HepG2 (cell line): ENCODE data around the gene SCFD2. TPM values are rescaled to one million over a fixed set of nuclear protein-coding genes. Genes with fewer than 3 reads are reported as not detected.
A peak's percentile ranks its signal among the peaks of the same experiment; 100 is the strongest.

Source experiments
- ATAC-seq: fragments of 200-7000 bp; cut with Tn5 transposase; 3 replicates; pipeline ENCODE4 v1.9.1; 2020; ENCODE audit warnings: mild to moderate bottlenecking, moderate library complexity
- BruUV-seq: library from RNA; stranded (reverse); fragments of 400-500 nt; replicated peaks from 2 replicates; lab custom pipeline; 2021; lab: Mats Ljungman, UMichigan
- CTCF ChIA-PET: fragments of 300-600 bp; formaldehyde crosslinking; extraction: SDS; loops from one replicate; lab custom pipeline; 2021; ENCODE audit warnings: low total read pairs, inconsistent platforms, low intra/inter-chr PET ratio; lab: Yijun Ruan, JAX
- POLR2A ChIA-PET: fragments of 350-600 bp; sonication (Branson Sonifier 250); formaldehyde crosslinking; loops from one replicate; lab custom pipeline; 2020; ENCODE audit warnings: antibody characterized with exemption, inconsistent platforms; lab: Yijun Ruan, JAX
- DNase-seq: peaks from one replicate; pipeline ENCODE4 v3.0.0-alpha.2; 2015; ENCODE audit warnings: low spot score
- FAIRE-seq: peaks from 3 replicates; lab custom pipeline; 2011; peaks lifted over from hg19 to GRCh38; lab: Jason Lieb, UNC
- H2AFZ ChIP-seq: one replicate; pipeline ENCODE4 v1.6.1; 2011; ENCODE audit warnings: low read length, inconsistent platforms
- H3K27ac ChIP-seq: fragments of 300-600 bp; 3 replicates; pipeline ENCODE4 v1.8.0; 2011; ENCODE audit warnings: mixed run types, mild to moderate bottlenecking, mixed read lengths, low read length, inconsistent platforms; ENCODE audit not compliant: insufficient read depth; ENCODE audit errors: extremely low read length
- H3K27me3 ChIP-seq, 2 experiments: fragments of 200-600 bp in 1 of 2; 2 replicates in 1 of 2; 3 replicates in 1 of 2; pipeline versions ENCODE4 v1.6.0 to v1.8.0; 2011; ENCODE audit warnings: low read length in 2 of 2, mild to moderate bottlenecking in 2 of 2, moderate library complexity in 2 of 2, inconsistent platforms in 1 of 2; ENCODE audit not compliant: insufficient read depth in 2 of 2, control insufficient read depth in 1 of 2
- H3K36me3 ChIP-seq, 2 experiments: fragments of 200-600 bp in 1 of 2; replicated peaks in 1 of 2; 2 replicates in 1 of 2; 3 replicates in 1 of 2; pipeline versions ENCODE4 v1.5.1 to v1.8.0; 2011; ENCODE audit warnings: low read length in 2 of 2, inconsistent platforms in 1 of 2; ENCODE audit not compliant: insufficient read depth in 2 of 2, control insufficient read depth in 1 of 2
- H3K4me1 ChIP-seq: 2 replicates; pipeline ENCODE4 v1.5.1; 2012; ENCODE audit warnings: low read length, inconsistent platforms; ENCODE audit not compliant: insufficient read depth
- H3K4me2 ChIP-seq: 2 replicates; pipeline ENCODE4 v1.6.0; 2011; ENCODE audit warnings: low read depth, low read length, inconsistent platforms
- H3K4me3 ChIP-seq, 3 experiments: fragments of 200-600 bp in 1 of 3; sonication (generic), shearing (Covaris generic) in 1 of 3; replicated peaks in 1 of 3; 2 replicates each; pipeline ENCODE4 v1.5.1; 2011 to 2016; ENCODE audit warnings: low read length in 3 of 3, inconsistent platforms in 2 of 3, low read depth in 2 of 3, mild to moderate bottlenecking in 2 of 3, control low read depth in 1 of 3, mixed read lengths in 1 of 3; ENCODE audit not compliant: insufficient read depth in 1 of 3
- H3K79me2 ChIP-seq: one replicate; pipeline ENCODE4 v1.6.1; 2011; ENCODE audit warnings: low read length, inconsistent platforms; ENCODE audit not compliant: insufficient read depth
- H3K9ac ChIP-seq: 2 replicates; pipeline ENCODE4 v1.6.0; 2011; ENCODE audit warnings: mild to moderate bottlenecking, low read depth, low read length, inconsistent platforms; ENCODE audit not compliant: insufficient read depth
- H3K9me3 ChIP-seq: 2 replicates; pipeline ENCODE4 v1.5.1; 2012; ENCODE audit warnings: mild to moderate bottlenecking, low read length
- H4K20me1 ChIP-seq: 2 replicates; pipeline ENCODE4 v1.6.0; 2011; ENCODE audit warnings: inconsistent platforms, mild to moderate bottlenecking, low read length, moderate library complexity; ENCODE audit not compliant: insufficient read depth
- ARNT2 ChIP-seq: sonication (generic); formaldehyde crosslinking; IDR thresholded peaks from 2 replicates; pipeline ENCODE4 v1.8.0; 2022; ENCODE audit warnings: mild to moderate bottlenecking, low read depth, missing genetic modification reagents, moderate library complexity
- GZF1 ChIP-seq: sonication (generic); formaldehyde crosslinking; IDR thresholded peaks from 2 replicates; pipeline ENCODE4 v1.5.1; 2020; ENCODE audit warnings: mild to moderate bottlenecking, missing genetic modification reagents
- JDP2 ChIP-seq: sonication (generic); formaldehyde crosslinking; IDR thresholded peaks from 2 replicates; pipeline ENCODE4 v1.8.1; 2022; ENCODE audit warnings: missing genetic modification reagents, borderline replicate concordance
- KDM2A ChIP-seq: sonication (generic); formaldehyde crosslinking; IDR thresholded peaks from 2 replicates; pipeline ENCODE4 v1.4.0; 2020; ENCODE audit warnings: low read depth, missing genetic modification reagents, borderline replicate concordance
- TEAD2 ChIP-seq: sonication (generic); formaldehyde crosslinking; IDR thresholded peaks from 2 replicates; pipeline ENCODE4 v1.9.0; 2021; ENCODE audit warnings: missing genetic modification reagents
- WGBS: methylation state at CpG from one replicate; pipeline ENCODE4 v1.1.6; 2017; ENCODE audit warnings: low lambda C conversion rate; 5-methylcytosine and 5-hydroxymethylcytosine counted together
- in situ Hi-C: cut with HindIII; loops from 2 replicates; pipeline ENCODE4 v1.10.0; 2017; ENCODE audit warnings: low pct_unique_long_range_greater_than_20kb; ENCODE audit not compliant: extremely low pct_ligation_motif_present
- intact Hi-C: fragments of 100-400 bp; cut with micrococcal nuclease; formaldehyde crosslinking; loops from one replicate; pipeline ENCODE4 v1.10.0; 2022; ENCODE audit not compliant: unreplicated experiment
- polyA plus RNA-seq, 8 experiments: library from polyadenylated mRNA; depleted of rRNA in 3 of 8; stranded (reverse) in 7 of 8; unstranded in 1 of 8; fragments of >200 nt; fragmentation: Illumina TruSeq in 4 of 8; extraction: Trizol in 4 of 8; gene quantifications; 2 replicates each; pipeline versions ENCODE4 v1.2.1 to v1.2.3, GENCODE V29; 2011 to 2016; ENCODE audit warnings: low read depth in 4 of 8, missing spikeins in 1 of 8, mixed read lengths in 1 of 8; ENCODE audit not compliant: insufficient read depth in 1 of 8
- total RNA-seq, 5 experiments: library from RNA; depleted of rRNA; stranded (reverse); fragments of >200 nt; fragmentation: Illumina TruSeq; extraction: Trizol; gene quantifications; 2 replicates each; pipeline ENCODE4 v1.2.3, GENCODE V29; 2016; ENCODE audit warnings: low read depth in 1 of 5
- TF ChIP-seq, protein P1 (sequence below): sonication (generic); formaldehyde crosslinking; IDR thresholded peaks from 2 replicates; pipeline ENCODE4 v1.8.1; 2023; ENCODE audit warnings: missing genetic modification reagents, mild to moderate bottlenecking, borderline replicate concordance
- TF ChIP-seq, protein P2 (sequence below), 2 experiments: sonication (generic) in 1 of 2; formaldehyde crosslinking in 1 of 2; IDR thresholded peaks; 2 replicates each; pipeline versions ENCODE4 v1.6.1 to v1.9.0; 2014 to 2022; ENCODE audit warnings: antibody characterized with exemption in 1 of 2, borderline replicate concordance in 1 of 2, inconsistent platforms in 1 of 2, low read depth in 1 of 2, missing genetic modification reagents in 1 of 2
- TF ChIP-seq, protein P3 (sequence below): sonication (generic); formaldehyde crosslinking; IDR thresholded peaks from 2 replicates; pipeline ENCODE4 v1.4.0; 2020; ENCODE audit warnings: missing genetic modification reagents, borderline replicate concordance
- TF ChIP-seq, protein P4 (sequence below): sonication (generic); formaldehyde crosslinking; IDR thresholded peaks from 2 replicates; pipeline ENCODE4 v1.5.1; 2020; ENCODE audit warnings: mild to moderate bottlenecking, missing genetic modification reagents

Gene SCFD2
- total and polyA plus RNA-seq, 2 of the 13 experiments (the other 11 are each of a cell fraction or from before 2014, with no cell fraction given), result 4.6 to 15.6 TPM

DNA sequence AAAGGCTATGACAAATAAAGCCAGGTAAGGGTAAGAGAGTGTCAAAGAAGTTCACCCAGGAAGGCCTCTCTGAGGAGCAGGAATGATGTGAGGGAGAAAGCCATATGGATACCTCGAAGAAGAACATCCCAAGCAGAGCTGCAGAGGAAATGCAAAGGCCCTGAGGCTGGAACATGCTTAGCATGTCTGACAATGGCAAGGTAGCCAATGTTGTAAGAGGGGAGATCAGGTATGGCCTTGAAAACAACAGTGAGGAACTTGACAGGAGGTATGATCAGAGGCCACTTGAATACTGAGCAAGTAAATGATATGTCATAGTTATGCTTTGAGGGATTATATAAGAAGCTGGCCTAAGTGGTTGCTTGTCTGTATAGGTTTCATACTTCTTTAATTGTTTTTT is 3.8 kb downstream of the SCFD2 start:
- intact Hi-C loops, result no loop called here
- Histone ChIP-seq H3K4me3 (no peak overlapping the region), H3K36me3 (no peaks in the 10 kb centered on the region), H4K20me1 (no peaks in the 10 kb centered on the region), H3K27me3 (no peaks in the 10 kb centered on the region; a peak in 1 of 5 replicates), H3K4me1 (peaks cover 39% of the 10 kb centered on the region), H3K79me2 (peaks cover 23% of the 10 kb centered on the region), H3K9me3 (no peaks in the 10 kb centered on the region), H3K4me2 (0 out of 2 replicates have a peak overlapping the region, but pooled peaks have one; percentile 29), H3K27ac (no peak overlapping the region), H2AFZ (no peak overlapping the region), H3K9ac (no peak overlapping the region)
- DNase-seq (no peak), FAIRE-seq (no peak), ATAC-seq (no peak)
- ChIA-PET CTCF (no interaction called here), POLR2A (no interaction called here)
- in situ Hi-C loops, result no loop called here
- BruUV-seq, result no TSS peak
- WGBS, result 87% methylated on average over 1 of the region's 1 CpG
- TF ChIP-seq, protein P1, sequence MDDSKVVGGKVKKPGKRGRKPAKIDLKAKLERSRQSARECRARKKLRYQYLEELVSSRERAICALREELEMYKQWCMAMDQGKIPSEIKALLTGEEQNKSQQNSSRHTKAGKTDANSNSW (CRISPR knock-in tag), result no peak
- no peak for TF ChIP-seq TEAD2 (CRISPR knock-in tag)
- TF ChIP-seq, protein P2, sequence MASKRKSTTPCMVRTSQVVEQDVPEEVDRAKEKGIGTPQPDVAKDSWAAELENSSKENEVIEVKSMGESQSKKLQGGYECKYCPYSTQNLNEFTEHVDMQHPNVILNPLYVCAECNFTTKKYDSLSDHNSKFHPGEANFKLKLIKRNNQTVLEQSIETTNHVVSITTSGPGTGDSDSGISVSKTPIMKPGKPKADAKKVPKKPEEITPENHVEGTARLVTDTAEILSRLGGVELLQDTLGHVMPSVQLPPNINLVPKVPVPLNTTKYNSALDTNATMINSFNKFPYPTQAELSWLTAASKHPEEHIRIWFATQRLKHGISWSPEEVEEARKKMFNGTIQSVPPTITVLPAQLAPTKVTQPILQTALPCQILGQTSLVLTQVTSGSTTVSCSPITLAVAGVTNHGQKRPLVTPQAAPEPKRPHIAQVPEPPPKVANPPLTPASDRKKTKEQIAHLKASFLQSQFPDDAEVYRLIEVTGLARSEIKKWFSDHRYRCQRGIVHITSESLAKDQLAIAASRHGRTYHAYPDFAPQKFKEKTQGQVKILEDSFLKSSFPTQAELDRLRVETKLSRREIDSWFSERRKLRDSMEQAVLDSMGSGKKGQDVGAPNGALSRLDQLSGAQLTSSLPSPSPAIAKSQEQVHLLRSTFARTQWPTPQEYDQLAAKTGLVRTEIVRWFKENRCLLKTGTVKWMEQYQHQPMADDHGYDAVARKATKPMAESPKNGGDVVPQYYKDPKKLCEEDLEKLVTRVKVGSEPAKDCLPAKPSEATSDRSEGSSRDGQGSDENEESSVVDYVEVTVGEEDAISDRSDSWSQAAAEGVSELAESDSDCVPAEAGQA (IDR thresholded peaks at IDR 0.05; ENCODE audit: low read depth), result no peak
- TF ChIP-seq, protein P2 (CRISPR knock-in tag; IDR thresholded peaks at IDR 0.05; ENCODE audit: borderline replicate concordance), result no peak
- no peak for TF ChIP-seq ARNT2
- TF ChIP-seq KDM2A (CRISPR knock-in tag), result no peak
- no peak for TF ChIP-seq JDP2 (CRISPR knock-in tag)
- TF ChIP-seq, protein P3, sequence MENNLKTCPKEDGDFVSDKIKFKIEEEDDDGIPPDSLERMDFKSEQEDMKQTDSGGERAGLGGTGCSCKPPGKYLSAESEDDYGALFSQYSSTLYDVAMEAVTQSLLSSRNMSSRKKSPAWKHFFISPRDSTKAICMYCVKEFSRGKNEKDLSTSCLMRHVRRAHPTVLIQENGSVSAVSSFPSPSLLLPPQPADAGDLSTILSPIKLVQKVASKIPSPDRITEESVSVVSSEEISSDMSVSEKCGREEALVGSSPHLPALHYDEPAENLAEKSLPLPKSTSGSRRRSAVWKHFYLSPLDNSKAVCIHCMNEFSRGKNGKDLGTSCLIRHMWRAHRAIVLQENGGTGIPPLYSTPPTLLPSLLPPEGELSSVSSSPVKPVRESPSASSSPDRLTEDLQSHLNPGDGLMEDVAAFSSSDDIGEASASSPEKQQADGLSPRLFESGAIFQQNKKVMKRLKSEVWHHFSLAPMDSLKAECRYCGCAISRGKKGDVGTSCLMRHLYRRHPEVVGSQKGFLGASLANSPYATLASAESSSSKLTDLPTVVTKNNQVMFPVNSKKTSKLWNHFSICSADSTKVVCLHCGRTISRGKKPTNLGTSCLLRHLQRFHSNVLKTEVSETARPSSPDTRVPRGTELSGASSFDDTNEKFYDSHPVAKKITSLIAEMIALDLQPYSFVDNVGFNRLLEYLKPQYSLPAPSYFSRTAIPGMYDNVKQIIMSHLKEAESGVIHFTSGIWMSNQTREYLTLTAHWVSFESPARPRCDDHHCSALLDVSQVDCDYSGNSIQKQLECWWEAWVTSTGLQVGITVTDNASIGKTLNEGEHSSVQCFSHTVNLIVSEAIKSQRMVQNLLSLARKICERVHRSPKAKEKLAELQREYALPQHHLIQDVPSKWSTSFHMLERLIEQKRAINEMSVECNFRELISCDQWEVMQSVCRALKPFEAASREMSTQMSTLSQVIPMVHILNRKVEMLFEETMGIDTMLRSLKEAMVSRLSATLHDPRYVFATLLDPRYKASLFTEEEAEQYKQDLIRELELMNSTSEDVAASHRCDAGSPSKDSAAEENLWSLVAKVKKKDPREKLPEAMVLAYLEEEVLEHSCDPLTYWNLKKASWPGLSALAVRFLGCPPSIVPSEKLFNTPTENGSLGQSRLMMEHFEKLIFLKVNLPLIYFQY (CRISPR knock-in tag), result no peak
- TF ChIP-seq, protein P4, sequence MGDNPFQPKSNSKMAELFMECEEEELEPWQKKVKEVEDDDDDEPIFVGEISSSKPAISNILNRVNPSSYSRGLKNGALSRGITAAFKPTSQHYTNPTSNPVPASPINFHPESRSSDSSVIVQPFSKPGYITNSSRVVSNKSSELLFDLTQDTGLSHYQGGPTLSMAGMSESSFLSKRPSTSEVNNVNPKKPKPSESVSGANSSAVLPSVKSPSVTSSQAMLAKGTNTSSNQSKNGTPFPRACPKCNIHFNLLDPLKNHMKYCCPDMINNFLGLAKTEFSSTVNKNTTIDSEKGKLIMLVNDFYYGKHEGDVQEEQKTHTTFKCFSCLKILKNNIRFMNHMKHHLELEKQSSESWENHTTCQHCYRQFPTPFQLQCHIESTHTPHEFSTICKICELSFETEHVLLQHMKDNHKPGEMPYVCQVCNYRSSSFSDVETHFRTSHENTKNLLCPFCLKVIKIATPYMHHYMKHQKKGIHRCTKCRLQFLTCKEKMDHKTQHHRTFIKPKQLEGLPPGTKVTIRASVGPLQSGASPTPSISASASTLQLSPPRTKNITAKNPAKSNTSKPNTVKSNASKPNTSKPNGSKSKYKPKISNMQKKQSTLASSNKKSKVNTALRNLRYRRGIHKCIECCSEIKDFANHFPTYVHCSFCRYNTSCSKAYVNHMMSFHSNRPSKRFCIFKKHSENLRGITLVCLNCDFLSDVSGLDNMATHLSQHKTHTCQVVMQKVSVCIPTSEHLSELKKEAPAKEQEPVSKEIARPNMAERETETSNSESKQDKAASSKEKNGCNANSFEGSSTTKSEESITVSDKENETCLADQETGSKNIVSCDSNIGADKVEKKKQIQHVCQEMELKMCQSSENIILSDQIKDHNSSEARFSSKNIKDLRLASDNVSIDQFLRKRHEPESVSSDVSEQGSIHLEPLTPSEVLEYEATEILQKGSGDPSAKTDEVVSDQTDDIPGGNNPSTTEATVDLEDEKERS (CRISPR knock-in tag), result no peak
- TF ChIP-seq GZF1 (CRISPR knock-in tag), result no peak
